ENCODE measurements around the gene IPO9. TPM values are rescaled to one million over a fixed set of nuclear protein-coding genes. Genes with fewer than 3 reads are reported as not detected.

IPO9 gene
- total RNA-seq, 1 donor from 2014 or later: 12.8 TPM

DNA sequence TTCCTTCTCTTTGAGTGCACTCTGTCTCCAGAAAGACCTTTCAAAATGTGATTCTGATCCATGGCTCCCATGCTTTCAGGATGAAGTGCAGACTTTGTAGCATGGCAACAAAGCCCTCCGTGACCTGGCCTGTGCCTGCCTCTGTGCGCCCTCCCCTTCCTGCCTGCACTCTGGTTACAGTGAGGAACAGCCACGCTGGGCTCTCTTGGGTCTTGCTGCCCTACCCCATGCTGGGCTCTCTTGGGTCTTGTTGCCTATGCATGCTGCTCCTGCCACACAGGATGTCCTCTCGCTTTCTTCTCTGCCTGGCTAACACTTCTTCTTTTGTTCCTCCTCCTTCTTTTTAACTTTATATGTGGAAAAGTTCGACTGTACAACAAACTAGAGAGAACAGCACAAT is 89.4 kb downstream of the IPO9 start:
- intact Hi-C loops (cut with DNase I): no loop called here

DNA sequence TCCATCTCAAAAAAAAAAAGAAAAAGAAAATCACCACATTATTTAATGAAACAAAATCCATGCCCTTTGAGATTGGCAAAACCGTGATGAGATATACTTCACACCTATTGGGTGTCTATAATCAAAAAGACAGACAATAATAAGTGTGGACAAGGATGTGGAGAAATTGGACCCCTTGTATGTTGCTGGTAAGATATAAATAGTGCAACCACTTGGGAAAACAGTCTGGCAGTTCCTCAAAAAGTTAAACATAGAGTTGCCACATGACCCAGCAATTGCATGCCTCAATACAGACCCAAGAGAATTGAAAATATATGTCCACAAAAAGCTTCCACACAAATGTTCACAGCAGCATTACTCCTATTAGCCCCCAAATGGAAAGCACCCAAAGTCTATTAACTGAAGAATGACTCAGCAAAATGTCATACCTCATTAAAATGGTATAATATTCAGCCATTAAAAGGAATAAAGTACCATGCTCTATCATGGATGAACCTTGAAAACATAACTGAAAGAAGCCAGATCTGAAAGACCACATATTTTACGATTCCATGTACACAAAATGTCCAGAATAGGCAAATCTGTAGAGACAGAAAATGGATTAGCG is 93.1 kb downstream of the IPO9 start:
- H3K27ac ChIP-seq: peak overlapping the region; percentile 25
- H3K4me1 ChIP-seq: peaks cover 58% of the 10 kb centered on the region
- H3K27me3 ChIP-seq: no peaks in the 10 kb centered on the region
- H3K4me3 ChIP-seq: no peak overlapping the region
- no peak for DNase-seq (ENCODE audit: extremely low spot score in 2 of 2)
- H3K9me3 ChIP-seq: no peaks in the 10 kb centered on the region
- no peaks in the 10 kb centered on the region for H3K36me3 ChIP-seq
- intact Hi-C loops (cut with DNase I): no loop called here
- no peak for TF ChIP-seq POLR2A (IDR thresholded peaks at IDR 0.05)

More for the DNA sequence above, 89.4 kb downstream of the IPO9 start:
- peak overlapping the region; percentile 92 for H3K27ac ChIP-seq
- peaks cover 76% of the 10 kb centered on the region for H3K4me1 ChIP-seq
- DNase-seq (ENCODE audit: extremely low spot score in 2 of 2): no peak
- no peaks in the 10 kb centered on the region for H3K27me3 ChIP-seq
- H3K4me3 ChIP-seq: no peak overlapping the region
- H3K36me3 ChIP-seq: no peaks in the 10 kb centered on the region
- no peaks in the 10 kb centered on the region for H3K9me3 ChIP-seq
- TF ChIP-seq POLR2A (IDR thresholded peaks at IDR 0.05): no peak
- TF ChIP-seq, protein P1, sequence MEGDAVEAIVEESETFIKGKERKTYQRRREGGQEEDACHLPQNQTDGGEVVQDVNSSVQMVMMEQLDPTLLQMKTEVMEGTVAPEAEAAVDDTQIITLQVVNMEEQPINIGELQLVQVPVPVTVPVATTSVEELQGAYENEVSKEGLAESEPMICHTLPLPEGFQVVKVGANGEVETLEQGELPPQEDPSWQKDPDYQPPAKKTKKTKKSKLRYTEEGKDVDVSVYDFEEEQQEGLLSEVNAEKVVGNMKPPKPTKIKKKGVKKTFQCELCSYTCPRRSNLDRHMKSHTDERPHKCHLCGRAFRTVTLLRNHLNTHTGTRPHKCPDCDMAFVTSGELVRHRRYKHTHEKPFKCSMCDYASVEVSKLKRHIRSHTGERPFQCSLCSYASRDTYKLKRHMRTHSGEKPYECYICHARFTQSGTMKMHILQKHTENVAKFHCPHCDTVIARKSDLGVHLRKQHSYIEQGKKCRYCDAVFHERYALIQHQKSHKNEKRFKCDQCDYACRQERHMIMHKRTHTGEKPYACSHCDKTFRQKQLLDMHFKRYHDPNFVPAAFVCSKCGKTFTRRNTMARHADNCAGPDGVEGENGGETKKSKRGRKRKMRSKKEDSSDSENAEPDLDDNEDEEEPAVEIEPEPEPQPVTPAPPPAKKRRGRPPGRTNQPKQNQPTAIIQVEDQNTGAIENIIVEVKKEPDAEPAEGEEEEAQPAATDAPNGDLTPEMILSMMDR (IDR thresholded peaks at IDR 0.05): no peak
- no peak for TF ChIP-seq POLR2AphosphoS5 (IDR thresholded peaks at IDR 0.05; ENCODE audit: insufficient read depth in 1 of 2, low read depth in 1 of 2)

DNA sequence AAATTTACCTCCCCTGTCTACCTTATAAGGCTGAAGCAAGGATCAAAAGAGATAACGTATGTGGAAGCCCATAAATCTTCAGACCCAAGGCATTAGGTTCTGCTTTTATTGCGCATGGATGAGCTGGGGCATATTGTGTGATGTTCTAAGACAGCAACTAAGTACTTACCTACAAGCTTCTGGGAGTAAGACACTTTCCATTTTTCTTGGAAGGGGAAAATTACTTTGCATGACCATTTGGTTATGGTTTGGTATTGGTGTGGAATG is 96.3 kb downstream of the IPO9 start:
- TF ChIP-seq, protein P1 (IDR thresholded peaks at IDR 0.05): no peak
- TF ChIP-seq POLR2AphosphoS5 (IDR thresholded peaks at IDR 0.05; ENCODE audit: insufficient read depth in 1 of 2, low read depth in 1 of 2) (no peak), POLR2A (IDR thresholded peaks at IDR 0.05) (no peak)
- Histone ChIP-seq H3K36me3 (no peaks in the 10 kb centered on the region), H3K27me3 (no peaks in the 10 kb centered on the region), H3K9me3 (no peaks in the 10 kb centered on the region), H3K4me3 (no peak overlapping the region), H3K4me1 (peaks cover 28% of the 10 kb centered on the region), H3K27ac (peak overlapping the region; percentile 72)
- intact Hi-C loops (cut with DNase I): no loop called here
- DNase-seq (ENCODE audit: extremely low spot score in 2 of 2): no peak

DNA sequence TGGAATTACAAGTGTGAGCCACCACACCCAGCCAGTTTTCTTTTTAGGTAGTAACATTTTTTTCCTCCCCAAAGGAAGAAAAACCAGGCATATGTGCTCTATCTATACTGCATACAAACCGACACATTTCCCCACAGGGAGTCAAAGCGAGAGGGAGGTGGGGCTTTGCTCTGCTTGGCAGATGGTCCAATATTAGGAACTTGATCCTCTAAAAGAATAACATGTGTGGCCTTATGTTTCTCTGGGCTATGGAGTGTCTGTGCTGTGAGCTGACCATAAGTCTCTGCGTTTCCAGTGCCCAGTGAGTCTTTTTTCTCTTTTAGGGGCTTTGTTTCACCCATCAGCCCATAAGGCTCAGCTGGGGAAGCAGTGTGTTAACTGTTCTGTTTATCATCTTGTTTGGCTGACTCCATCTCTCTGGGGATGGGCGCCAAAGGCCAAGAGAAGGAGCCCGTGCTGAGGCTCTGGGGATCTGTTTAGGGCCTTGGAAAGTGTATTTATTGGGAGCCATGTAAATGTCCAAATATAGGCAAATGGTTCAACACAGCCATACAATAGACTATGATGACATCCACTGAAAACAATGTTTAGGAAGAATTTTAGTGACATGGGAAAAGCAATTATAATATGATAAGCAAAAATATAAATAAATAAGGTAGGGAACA is 97.2 kb downstream of the IPO9 start:
- Histone ChIP-seq H3K27ac (peak overlapping the region; percentile 72), H3K4me3 (no peak overlapping the region), H3K27me3 (no peaks in the 10 kb centered on the region), H3K4me1 (peaks cover 19% of the 10 kb centered on the region), H3K9me3 (no peaks in the 10 kb centered on the region), H3K36me3 (no peaks in the 10 kb centered on the region)
- TF ChIP-seq POLR2A (IDR thresholded peaks at IDR 0.05) (no peak), POLR2AphosphoS5 (IDR thresholded peaks at IDR 0.05; ENCODE audit: insufficient read depth in 1 of 2, low read depth in 1 of 2) (no peak)
- TF ChIP-seq, protein P1 (IDR thresholded peaks at IDR 0.05): no peak
- DNase-seq (ENCODE audit: extremely low spot score in 2 of 2): no peak
- intact Hi-C loops (cut with DNase I): no loop called here

DNA sequence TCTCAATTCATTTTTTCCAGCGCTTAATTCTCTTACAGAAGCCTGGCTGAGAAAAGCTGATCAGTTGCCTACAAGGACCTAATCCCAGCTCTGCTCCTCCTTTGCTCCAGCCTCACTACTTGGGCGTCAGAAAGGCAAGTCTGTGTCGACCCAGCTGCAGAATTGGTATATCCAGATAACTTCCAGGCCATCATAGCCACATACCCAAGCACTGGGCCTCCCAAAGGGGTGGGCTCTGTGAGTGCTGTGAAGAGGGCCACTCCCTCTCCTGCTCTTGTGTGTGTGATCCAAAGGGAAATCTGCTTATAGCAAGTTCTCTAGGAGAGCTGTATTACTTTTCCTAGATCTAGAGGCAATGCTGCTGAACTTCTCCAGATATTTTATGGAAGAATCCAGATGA is 99.3 kb downstream of the IPO9 start:
- no peak for DNase-seq (ENCODE audit: extremely low spot score in 2 of 2)
- Histone ChIP-seq H3K27me3 (no peaks in the 10 kb centered on the region), H3K4me3 (no peak overlapping the region), H3K9me3 (no peaks in the 10 kb centered on the region), H3K27ac (peak overlapping the region; percentile 48), H3K4me1 (peaks cover 19% of the 10 kb centered on the region), H3K36me3 (no peaks in the 10 kb centered on the region)
- intact Hi-C loops (cut with DNase I): no loop called here
- TF ChIP-seq POLR2A (IDR thresholded peaks at IDR 0.05): no peak
- TF ChIP-seq, protein P1 (IDR thresholded peaks at IDR 0.05): no peak
- no peak for TF ChIP-seq POLR2AphosphoS5 (IDR thresholded peaks at IDR 0.05; ENCODE audit: insufficient read depth in 1 of 2, low read depth in 1 of 2)
